GM19328 (cell line): Measurements from ENCODE around the gene COG4.
"Not testable (repeated sequence)": the region's sequence is repeated elsewhere in the genome, so short reads cannot be mapped to it uniquely, and the experiment has no call there.

Source experiments
- ATAC-seq: cut with Tn5 transposase; IDR thresholded peaks from one replicate; pipeline ENCODE4 v1.9.1; 2021; ENCODE audit warnings: mild to moderate bottlenecking, moderate library complexity; ENCODE audit not compliant: unreplicated experiment

COG4 gene

GRCh38 chr16:70457446-70458166 lies 65.7 kb downstream of the COG4 start:
- no peak for ATAC-seq

- no peak for ATAC-seq
Measured at GRCh38 chr16:70455910-70456309, 67.4 kb downstream of the COG4 start.

DNA sequence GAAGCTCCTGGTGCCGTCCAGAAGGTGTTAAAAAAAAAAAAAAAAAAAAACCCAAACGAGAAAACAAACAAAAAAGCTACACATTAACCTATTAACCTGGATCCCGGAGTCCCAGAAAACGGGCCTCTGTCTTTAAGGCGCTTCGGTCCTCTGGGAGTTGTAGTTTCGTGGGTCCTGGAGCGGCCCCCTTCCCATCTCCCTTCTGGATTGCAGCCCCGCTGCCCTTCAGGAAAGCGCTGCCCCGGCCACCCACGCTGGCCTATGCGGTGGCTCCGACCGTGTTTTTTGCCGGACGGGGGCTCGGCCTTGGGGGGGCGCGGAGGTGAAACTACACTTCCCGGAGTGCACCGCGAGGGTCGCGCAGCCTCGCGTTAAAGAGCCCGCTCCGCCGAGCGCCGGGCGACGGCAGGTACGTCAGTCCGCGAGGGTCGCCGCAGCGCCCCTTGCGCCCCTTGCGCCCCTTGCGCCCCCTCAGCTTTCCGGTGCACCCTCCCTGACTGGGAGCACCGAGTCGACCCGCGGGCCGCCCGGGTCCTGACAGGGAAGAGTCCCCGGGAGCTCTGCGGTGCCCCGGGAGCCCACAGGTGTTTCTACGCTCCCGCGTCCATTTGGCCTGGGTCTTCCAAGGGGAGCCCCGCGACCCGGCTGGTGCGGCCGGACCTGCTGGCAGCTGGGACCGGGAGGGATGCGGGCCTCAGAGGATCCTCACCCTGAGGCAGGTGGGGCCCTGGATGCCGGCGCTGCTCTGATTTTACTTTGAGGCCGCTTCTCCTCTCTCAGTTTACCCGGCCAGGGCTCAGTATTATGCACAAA lies 68.9 kb downstream of the COG4 start, which contains the start of gene FCSK:
Gene FCSK (plus strand): TSS at position 374 of the 813 bp plus-strand sequence. CDS start 8,596 bp downstream, outside the sequence.
- peak; percentile 81 for ATAC-seq

DNA sequence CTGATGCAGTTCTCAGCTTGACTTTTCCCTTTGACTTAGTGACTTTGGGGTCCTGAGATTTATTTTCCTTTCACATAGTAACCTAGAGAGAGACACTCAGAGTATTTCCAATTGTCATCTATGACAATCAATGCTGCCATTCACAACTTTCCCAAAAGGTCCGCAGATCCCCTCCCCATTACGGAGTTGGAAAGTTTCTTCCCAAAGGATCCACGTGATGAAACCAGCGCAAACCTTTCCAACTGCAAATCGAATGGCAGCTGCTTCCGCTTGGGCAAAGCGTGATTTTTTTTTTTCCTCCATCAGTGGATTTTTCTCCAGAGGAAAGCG lies 69.5 kb downstream of the COG4 start:
- ATAC-seq = no peak

DNA sequence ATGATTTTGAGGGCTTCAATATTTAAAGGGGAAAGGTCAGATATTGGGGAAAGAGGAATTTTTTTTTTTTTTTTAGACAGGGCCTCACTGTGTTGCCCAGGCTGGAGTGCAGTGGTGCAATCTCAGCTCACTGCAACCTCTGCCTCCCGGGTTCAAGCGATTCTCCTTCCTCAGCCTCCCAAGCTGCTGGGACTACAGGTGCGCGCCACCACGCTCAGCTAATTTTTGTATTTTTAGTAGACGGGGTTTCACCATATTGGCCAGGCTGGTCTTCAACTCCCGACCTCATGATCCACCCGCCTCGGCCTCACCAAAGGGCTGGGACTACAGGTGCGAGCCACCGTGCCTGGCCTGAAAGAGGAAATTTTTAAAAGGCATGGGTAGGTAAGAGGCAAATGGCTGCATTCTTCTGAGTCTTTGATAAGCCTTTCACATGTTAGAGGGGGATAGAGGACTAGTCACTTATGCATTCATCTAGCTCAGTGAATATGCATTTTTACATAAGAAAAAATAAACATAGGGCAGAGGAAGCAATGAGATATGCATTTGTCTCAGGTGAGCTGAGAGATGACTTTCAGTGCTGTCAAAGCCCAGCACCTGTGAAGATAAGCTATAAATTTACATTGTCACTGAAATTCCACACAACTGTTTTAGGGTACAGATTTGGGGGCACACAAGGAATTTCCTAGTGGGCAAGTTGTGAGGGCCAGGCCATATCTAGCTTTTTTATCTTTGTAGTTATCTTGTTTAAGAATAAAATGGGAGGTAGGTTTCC lies 70.0 kb downstream of the COG4 start:
- no peak for ATAC-seq

GRCh38 chr16:70451004-70451340 lies 72.4 kb downstream of the COG4 start:
- not testable (repeated sequence) for ATAC-seq

- not testable (repeated sequence) for ATAC-seq
Measured at GRCh38 chr16:70450142-70451003, 73.0 kb downstream of the COG4 start.

DNA sequence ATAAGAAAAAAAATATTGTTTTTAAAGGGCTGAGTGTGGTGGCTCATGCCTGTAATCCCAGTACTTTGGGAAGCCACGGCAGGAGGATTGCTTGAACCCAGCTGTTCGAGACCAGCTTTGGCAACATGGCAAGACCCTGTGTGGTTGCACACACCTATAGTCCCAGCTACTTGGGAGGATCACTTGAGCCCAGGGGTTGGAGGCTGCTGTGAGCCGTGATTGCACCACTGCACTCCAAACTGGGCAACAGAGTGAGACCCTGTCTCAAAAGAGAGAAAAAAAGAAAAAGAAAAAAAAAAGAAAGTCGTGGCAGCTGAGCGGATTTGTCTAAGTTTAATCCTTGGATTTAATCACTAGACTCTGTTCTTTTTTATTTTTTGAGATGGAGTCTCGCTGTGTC lies 75.3 kb downstream of the COG4 start:
- no peak for ATAC-seq

DNA sequence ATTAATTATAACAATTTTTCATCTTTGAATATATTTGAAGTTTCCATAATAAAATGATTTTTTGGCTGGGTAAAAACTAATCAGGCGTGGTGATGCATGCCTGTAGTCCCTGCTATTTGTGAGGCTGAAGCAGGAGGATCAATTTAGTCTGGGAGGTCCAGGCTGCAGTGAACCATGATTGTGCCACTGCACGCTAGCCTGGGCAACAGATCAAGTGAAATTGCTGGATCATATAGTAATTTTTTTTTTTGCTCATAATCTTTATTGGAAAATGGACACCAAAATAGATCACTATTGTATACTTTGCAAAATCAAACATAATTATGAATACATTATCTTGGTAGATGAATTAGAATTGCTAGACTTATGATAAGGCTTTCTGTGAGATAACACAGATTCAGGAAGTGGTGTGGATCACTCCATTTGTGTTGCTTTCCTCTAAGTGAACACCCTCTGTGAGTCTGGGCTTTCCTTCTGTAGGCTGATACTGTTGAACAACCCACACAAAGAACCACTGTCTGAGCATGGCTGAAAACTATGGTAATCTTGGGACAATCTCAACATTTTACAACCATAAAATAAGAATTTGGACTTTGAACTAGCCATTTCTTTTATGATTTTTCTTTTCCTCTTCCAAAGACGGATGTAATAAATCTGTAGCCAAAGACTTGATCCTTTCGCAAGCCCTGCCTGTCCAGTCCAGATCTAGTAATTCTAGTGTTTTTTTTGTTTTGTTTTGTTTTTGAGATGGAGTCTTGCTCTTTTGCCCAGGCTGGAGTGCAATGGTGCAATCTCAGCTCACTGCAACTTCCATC lies 78.9 kb downstream of the COG4 start:
- no peak for ATAC-seq

DNA sequence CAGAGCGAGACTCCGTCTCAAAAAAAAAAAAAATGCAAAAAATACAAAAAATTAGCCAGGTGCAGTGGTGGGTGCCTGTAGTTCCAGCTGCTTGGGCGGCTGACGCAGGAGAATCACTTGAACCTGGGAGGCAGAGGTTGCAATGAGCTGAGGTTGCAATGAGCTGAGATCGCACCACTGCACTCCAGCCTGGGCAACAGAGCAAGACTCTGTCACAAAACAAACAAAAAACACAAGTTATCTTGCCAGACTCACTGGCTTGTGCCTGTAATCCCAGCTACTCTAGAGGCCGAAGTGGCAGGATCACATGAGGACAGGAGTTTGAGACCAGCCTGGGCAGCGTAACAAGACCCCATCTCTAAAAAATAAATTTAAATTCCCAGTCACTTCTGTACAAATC lies 81.0 kb downstream of the COG4 start:
- no peak for ATAC-seq

DNA sequence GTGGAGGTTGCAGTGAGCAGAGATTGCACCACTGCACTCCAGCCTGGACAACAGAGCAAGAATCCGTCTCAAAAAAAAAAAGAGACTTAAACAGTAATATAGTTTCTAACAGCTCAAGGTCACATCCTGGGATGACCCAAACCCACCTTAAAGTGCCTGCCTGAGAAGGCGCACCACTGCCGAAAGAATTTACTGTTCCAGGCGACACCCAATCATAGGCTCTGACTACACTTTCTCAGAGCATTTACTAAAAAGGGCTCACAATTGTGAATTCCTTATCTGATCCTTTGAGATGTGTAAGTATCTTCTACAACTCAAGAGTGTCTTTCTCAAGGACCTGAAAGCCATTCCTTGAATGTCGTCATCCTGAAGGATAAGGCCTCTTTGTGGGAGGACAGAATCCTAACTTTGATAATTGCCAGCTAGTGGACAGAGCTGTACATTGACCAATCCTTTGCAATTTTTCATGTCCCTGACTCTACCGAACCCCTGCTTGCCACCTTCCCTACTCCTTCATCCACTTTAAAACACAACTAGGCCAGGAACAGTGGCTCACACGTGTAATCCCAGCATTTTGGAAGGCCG lies 81.9 kb downstream of the COG4 start:
- ATAC-seq = no peak

- ATAC-seq = no peak
Measured at GRCh38 chr16:70440009-70440692, 83.2 kb downstream of the COG4 start.

GRCh38 chr16:70438969-70439862 lies 84.1 kb downstream of the COG4 start, which contains the start of gene ST3GAL2:
TSS of gene ST3GAL2 (minus strand) at chr16:70439100. CDS start at chr16:70398530, 40,570 bp downstream.
- peak; percentile 78 for ATAC-seq

- peak; percentile 21 for ATAC-seq
Measured at GRCh38 chr16:70438585-70438968, 84.8 kb downstream of the COG4 start.

GRCh38 chr16:70437582-70438557 lies 85.5 kb downstream of the COG4 start:
- no peak for ATAC-seq

- no peak for ATAC-seq
Measured at GRCh38 chr16:70437017-70437581, 86.3 kb downstream of the COG4 start.
